Prostate gland (tissue), 2 donors: Measurements from ENCODE around the gene ITGA1. TPM values are rescaled to one million over a fixed set of nuclear protein-coding genes. Genes with fewer than 3 reads are reported as not detected.

Experiments used
- DNase-seq: peaks from one replicate; pipeline ENCODE4 v3.0.0-alpha.2; 2019; ENCODE audit warnings: low spot score
- H3K27ac ChIP-seq, 2 donors: fragments of 200-600 bp; sonication (generic); 2 replicates each; pipeline ENCODE4 v1.5.1; 2017 to 2019
- H3K27me3 ChIP-seq: fragments of 200-600 bp; sonication (generic); replicated peaks from 2 replicates; pipeline ENCODE4 v1.5.1; 2019; ENCODE audit not compliant: insufficient read depth
- H3K36me3 ChIP-seq, 2 donors: fragments of 200-600 bp; sonication (generic); 1 replicate in 1 of 2; 2 replicates in 1 of 2; pipeline versions ENCODE4 v1.5.1 to v1.8.1; 2017 to 2019
- H3K4me1 ChIP-seq: fragments of 200-600 bp; sonication (generic); replicated peaks from 2 replicates; pipeline ENCODE4 v1.5.1; 2019
- H3K4me3 ChIP-seq, 2 donors: fragments of 200-600 bp; sonication (generic); 2 replicates each; pipeline ENCODE4 v1.5.1; 2017 to 2019
- H3K9me3 ChIP-seq: fragments of 200-600 bp; sonication (generic); 2 replicates; pipeline ENCODE4 v1.5.1; 2017
- POLR2A ChIP-seq: fragments of 450-650 bp; IDR thresholded peaks from one replicate; pipeline ENCODE4 v1.6.1; 2016; ENCODE audit warnings: antibody characterized with exemption, mild to moderate bottlenecking
- POLR2AphosphoS5 ChIP-seq: sonication (generic); formaldehyde crosslinking; IDR thresholded peaks from one replicate; pipeline ENCODE4 v1.6.1; 2017; ENCODE audit warnings: antibody characterized with exemption
- WGBS: methylation state at CpG from one replicate; pipeline ENCODE4 v1.1.5; 2018; 5-methylcytosine and 5-hydroxymethylcytosine counted together
- intact Hi-C: fragments of 100-400 bp; cut with DNase I; formaldehyde crosslinking; loops from one replicate; pipeline ENCODE4 v1.14.2; 2022
- total RNA-seq, 2 donors: library from RNA; depleted of rRNA; stranded (reverse); fragments of >200 nt; gene quantifications; one replicate each; pipeline ENCODE4 v1.1.0, GENCODE V29; 2016
- TF ChIP-seq, protein P1 (sequence below), 4 experiments: fragments of 200-600 bp in 2 of 4; fragments of 450-650 bp in 2 of 4; sonication (generic) in 2 of 4; IDR thresholded peaks; 1 replicate in 3 of 4; 2 replicates in 1 of 4; pipeline ENCODE4 v1.5.1; 2016 to 2019; ENCODE audit warnings: antibody characterized with exemption in 4 of 4, mild to moderate bottlenecking in 2 of 4, moderate library complexity in 2 of 4

ITGA1 gene
- total RNA-seq, 2 donors from 2014 or later = 43.7 to 78.3 TPM

DNA sequence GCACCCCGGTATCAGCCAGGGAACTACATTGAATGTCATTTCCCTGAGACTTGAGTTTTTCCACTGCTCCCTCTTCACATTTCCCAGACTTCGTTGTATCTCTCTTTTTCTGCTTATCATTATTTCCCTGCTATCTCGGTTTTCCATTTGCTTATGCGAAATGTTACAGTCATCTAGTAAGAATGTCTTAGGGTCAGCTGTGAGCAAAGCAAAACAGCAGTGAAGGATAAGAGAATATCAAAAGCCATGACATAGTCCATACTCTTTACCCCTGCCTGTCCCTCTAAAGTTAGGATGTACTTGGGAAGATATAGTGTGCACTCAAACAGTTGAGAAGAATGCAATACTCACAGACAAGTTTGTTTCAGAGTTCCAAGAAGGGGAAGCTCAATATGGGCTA, 88.7 kb downstream of the ITGA1 start:
- 94% methylated on average over 4 of the region's 4 CpGs for WGBS

DNA sequence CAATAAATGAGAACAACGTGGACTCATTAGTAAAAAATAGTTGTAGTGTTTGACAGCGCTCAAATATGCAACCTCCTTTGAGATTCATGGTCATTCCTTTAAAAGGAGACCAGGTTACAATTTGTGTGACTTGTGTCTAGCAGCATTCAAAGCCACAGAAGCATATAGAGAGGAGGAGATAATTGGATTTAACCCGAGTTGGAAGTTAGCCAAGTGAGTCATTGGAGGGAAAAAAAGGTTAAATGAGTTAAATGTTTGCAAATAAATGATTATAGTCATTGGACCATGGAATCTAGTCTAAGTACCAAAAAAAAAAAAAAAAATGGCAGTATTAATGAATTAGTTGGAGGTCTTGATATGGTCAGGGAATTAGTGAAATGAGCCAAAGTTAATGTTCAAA, 90.9 kb downstream of the ITGA1 start:
- H3K9me3 ChIP-seq = no peaks in the 10 kb centered on the region
- TF ChIP-seq POLR2A (no peak), POLR2AphosphoS5 (no peak)
- TF ChIP-seq, protein P1, sequence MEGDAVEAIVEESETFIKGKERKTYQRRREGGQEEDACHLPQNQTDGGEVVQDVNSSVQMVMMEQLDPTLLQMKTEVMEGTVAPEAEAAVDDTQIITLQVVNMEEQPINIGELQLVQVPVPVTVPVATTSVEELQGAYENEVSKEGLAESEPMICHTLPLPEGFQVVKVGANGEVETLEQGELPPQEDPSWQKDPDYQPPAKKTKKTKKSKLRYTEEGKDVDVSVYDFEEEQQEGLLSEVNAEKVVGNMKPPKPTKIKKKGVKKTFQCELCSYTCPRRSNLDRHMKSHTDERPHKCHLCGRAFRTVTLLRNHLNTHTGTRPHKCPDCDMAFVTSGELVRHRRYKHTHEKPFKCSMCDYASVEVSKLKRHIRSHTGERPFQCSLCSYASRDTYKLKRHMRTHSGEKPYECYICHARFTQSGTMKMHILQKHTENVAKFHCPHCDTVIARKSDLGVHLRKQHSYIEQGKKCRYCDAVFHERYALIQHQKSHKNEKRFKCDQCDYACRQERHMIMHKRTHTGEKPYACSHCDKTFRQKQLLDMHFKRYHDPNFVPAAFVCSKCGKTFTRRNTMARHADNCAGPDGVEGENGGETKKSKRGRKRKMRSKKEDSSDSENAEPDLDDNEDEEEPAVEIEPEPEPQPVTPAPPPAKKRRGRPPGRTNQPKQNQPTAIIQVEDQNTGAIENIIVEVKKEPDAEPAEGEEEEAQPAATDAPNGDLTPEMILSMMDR (IDR thresholded peaks at IDR 0.05) = no peak
- H3K4me3 ChIP-seq = no peak overlapping the region
- H3K27ac ChIP-seq = no peak overlapping the region
- WGBS = 61% methylated on average over 3 of the region's 3 CpGs
- H3K36me3 ChIP-seq = no peaks in the 10 kb centered on the region
- no peaks in the 10 kb centered on the region for H3K4me1 ChIP-seq
- no peak for DNase-seq
- intact Hi-C loops = no loop called here
- H3K27me3 ChIP-seq = no peaks in the 10 kb centered on the region

More for the DNA sequence above, 88.7 kb downstream of the ITGA1 start:
- DNase-seq = no peak
- no peaks in the 10 kb centered on the region for H3K9me3 ChIP-seq
- no peak overlapping the region for H3K27ac ChIP-seq
- no peaks in the 10 kb centered on the region for H3K4me1 ChIP-seq
- no peaks in the 10 kb centered on the region for H3K27me3 ChIP-seq
- TF ChIP-seq, protein P1 (IDR thresholded peaks at IDR 0.05) = no peak
- TF ChIP-seq POLR2A = no peak
- no peak for TF ChIP-seq POLR2AphosphoS5
- intact Hi-C loops = no loop called here
- no peak overlapping the region for H3K4me3 ChIP-seq
- no peaks in the 10 kb centered on the region for H3K36me3 ChIP-seq

DNA sequence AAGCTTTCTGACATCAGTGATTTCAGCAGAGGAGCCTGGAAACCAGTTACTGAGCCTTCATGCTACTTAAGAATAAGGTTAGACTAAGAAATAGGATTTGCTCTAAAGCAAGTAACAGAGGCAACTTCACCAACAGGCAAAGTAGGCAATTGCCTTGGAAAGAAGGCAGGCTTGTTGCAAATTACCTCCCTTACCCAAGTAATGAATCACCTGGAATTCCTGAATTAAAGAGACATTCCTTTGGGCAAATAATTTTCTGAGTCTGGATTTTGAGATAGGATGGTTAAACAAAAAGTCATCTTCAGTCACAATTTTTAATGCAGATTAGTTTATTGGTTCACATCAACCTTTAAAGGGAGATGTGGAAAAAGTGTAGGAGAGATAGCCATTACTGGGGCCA, 92.8 kb downstream of the ITGA1 start:
- intact Hi-C loops = no loop called here
- TF ChIP-seq, protein P1 (IDR thresholded peaks at IDR 0.05) = no peak
- no peak for TF ChIP-seq POLR2A
- no peak for TF ChIP-seq POLR2AphosphoS5
- no peak overlapping the region for H3K27ac ChIP-seq

DNA sequence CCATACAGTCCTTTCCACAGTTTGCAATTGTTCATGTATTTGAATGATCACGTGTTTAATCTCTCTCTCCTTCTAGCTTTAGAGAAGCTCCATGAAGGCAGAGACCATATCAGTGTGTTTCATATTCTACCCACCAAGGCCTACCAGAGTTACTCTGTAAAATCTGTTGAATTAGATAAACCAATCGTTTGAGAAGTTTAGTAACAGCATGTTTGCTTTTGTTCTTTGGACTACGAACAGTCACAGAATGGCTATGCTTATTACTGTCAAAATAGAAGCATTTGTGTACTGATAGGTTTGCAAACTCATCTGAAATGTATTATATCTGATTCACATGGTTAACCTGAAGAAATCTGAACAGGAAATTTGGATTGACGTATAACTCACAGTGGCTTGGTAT, 93.8 kb downstream of the ITGA1 start:
- no peaks in the 10 kb centered on the region for H3K9me3 ChIP-seq
- DNase-seq = no peak
- H3K4me3 ChIP-seq = no peak overlapping the region
- WGBS = 93% methylated on average over 4 of the region's 4 CpGs
- no peak overlapping the region for H3K27ac ChIP-seq
- H3K4me1 ChIP-seq = no peaks in the 10 kb centered on the region
- no peaks in the 10 kb centered on the region for H3K36me3 ChIP-seq
- intact Hi-C loops = no loop called here
- TF ChIP-seq POLR2AphosphoS5 = no peak
- no peak for TF ChIP-seq POLR2A
- TF ChIP-seq, protein P1 (IDR thresholded peaks at IDR 0.05) = no peak
- H3K27me3 ChIP-seq = no peaks in the 10 kb centered on the region

More for the DNA sequence above, 92.8 kb downstream of the ITGA1 start:
- DNase-seq = no peak
- H3K4me3 ChIP-seq = no peak overlapping the region
- H3K9me3 ChIP-seq = no peaks in the 10 kb centered on the region
- H3K27me3 ChIP-seq = no peaks in the 10 kb centered on the region
- no peaks in the 10 kb centered on the region for H3K4me1 ChIP-seq
- no peaks in the 10 kb centered on the region for H3K36me3 ChIP-seq

DNA sequence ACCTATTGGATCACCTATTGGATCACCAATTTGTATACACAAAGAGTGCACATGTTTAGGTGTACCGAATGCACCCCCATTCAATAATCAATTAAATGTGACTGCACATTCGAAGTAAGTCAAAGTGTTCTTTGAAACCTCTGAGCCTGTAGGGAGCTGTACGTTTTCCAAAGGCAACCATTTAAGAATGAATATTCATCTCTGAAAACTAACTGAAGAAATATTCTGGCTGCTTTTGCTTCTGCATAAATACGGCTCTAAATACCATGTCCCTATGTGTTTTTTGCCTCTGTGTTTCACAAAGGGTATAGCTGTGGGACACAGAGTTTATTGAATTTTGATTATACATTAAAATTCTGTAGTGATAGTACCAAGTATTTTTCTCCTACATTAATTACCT, 95.4 kb downstream of the ITGA1 start:
- no peak overlapping the region for H3K27ac ChIP-seq
- H3K4me1 ChIP-seq = no peaks in the 10 kb centered on the region
- DNase-seq = no peak
- no peaks in the 10 kb centered on the region for H3K9me3 ChIP-seq
- 90% methylated on average over 4 of the region's 4 CpGs for WGBS
- no peaks in the 10 kb centered on the region for H3K27me3 ChIP-seq
- no peak for TF ChIP-seq POLR2AphosphoS5
- TF ChIP-seq POLR2A = no peak
- TF ChIP-seq, protein P1 (IDR thresholded peaks at IDR 0.05) = no peak
- H3K4me3 ChIP-seq = no peak overlapping the region
- H3K36me3 ChIP-seq = no peaks in the 10 kb centered on the region
- intact Hi-C loops = no loop called here
